ENCODE results near the gene BRMS1.
"Not testable (repeated sequence)": the region's sequence is repeated elsewhere in the genome, so short reads cannot be mapped to it uniquely, and the experiment has no call there.

Gene BRMS1

GRCh38 chr11:66320289-66320688, 24.6 kb downstream of the BRMS1 start:
- DNase-seq: not testable (repeated sequence)

GRCh38 chr11:66318600-66318970, 26.3 kb downstream of the BRMS1 start:
- DNase-seq: no peak

GRCh38 chr11:66317723-66318599, 26.9 kb downstream of the BRMS1 start:
- DNase-seq: no peak

GRCh38 chr11:66317322-66317722, 27.6 kb downstream of the BRMS1 start:
- DNase-seq: no peak

GRCh38 chr11:66316849-66317251, 28.1 kb downstream of the BRMS1 start, which contains the start of gene CD248:
Gene CD248, minus strand, starts transcription at chr11:66317044. Its CDS starts 17 bp downstream, at chr11:66317027.
- no peak for DNase-seq

- DNase-seq: no peak
Observed at GRCh38 chr11:66315921-66316811, 28.7 kb downstream of the BRMS1 start.

- DNase-seq: no peak
Observed at GRCh38 chr11:66315498-66315885, 29.4 kb downstream of the BRMS1 start.

- no peak for DNase-seq
Observed at GRCh38 chr11:66314561-66315497, 30.1 kb downstream of the BRMS1 start.

GRCh38 chr11:66314186-66314501, 30.8 kb downstream of the BRMS1 start:
- no peak for DNase-seq

- DNase-seq: no peak
Observed at GRCh38 chr11:66313321-66314185, 31.4 kb downstream of the BRMS1 start.

- peak; percentile 80 for DNase-seq
Observed at GRCh38 chr11:66312549-66313320, 32.2 kb downstream of the BRMS1 start.

- peak; percentile 83 for DNase-seq
Observed at GRCh38 chr11:66311965-66312548, 32.8 kb downstream of the BRMS1 start.

GRCh38 chr11:66311470-66311964, 33.4 kb downstream of the BRMS1 start:
- DNase-seq: no peak

GRCh38 chr11:66310803-66311440, 34.0 kb downstream of the BRMS1 start:
- DNase-seq: not testable (repeated sequence)

- DNase-seq: no peak
Observed at GRCh38 chr11:66310324-66310723, 34.6 kb downstream of the BRMS1 start.

- no peak for DNase-seq
Observed at GRCh38 chr11:66309475-66309874, 35.4 kb downstream of the BRMS1 start.

GRCh38 chr11:66302656-66303055, 42.2 kb downstream of the BRMS1 start:
- DNase-seq: no peak

GRCh38 chr11:66299186-66299585, 45.7 kb downstream of the BRMS1 start:
- DNase-seq: no peak

- no peak for DNase-seq
Observed at GRCh38 chr11:66297610-66298009, 47.3 kb downstream of the BRMS1 start.
